ENCODE measurements around the gene MCM9. TPM values are rescaled to one million over a fixed set of nuclear protein-coding genes. Genes with fewer than 3 reads are reported as not detected.

The MCM9 gene
- total RNA-seq, 2 donors from 2014 or later, result 13.6 to 24.8 TPM

- TF ChIP-seq CTCF (IDR thresholded peaks at IDR 0.05) (no peak), POLR2A (IDR thresholded peaks at IDR 0.05) (no peak), POLR2AphosphoS5 (IDR thresholded peaks at IDR 0.05) (no peak)
- Histone ChIP-seq H3K4me3 (no peak overlapping the region), H3K27me3 (replicated peaks; ENCODE audit: insufficient read depth) (no peaks in the 10 kb centered on the region), H3K36me3 (no peaks in the 10 kb centered on the region), H3K4me1 (replicated peaks) (no peaks in the 10 kb centered on the region), H3K9me3 (no peaks in the 10 kb centered on the region), H3K27ac (no peak overlapping the region)
- DNase-seq (ENCODE audit: low spot score), result no peak
- WGBS, result 95% methylated on average over 3 of the region's 3 CpGs
- intact Hi-C loops (cut with DNase I), result no loop called here
Measured at GRCh38 chr6:118785601-118786000, 149.4 kb downstream of the MCM9 start.

- TF ChIP-seq CTCF (IDR thresholded peaks at IDR 0.05) (no peak), POLR2AphosphoS5 (IDR thresholded peaks at IDR 0.05) (no peak), POLR2A (IDR thresholded peaks at IDR 0.05) (no peak)
- no peak overlapping the region for H3K27ac ChIP-seq
- H3K9me3 ChIP-seq, result no peaks in the 10 kb centered on the region
- H3K4me3 ChIP-seq, result no peak overlapping the region
- 21% methylated on average over 5 of the region's 5 CpGs for WGBS
- no peaks in the 10 kb centered on the region for H3K36me3 ChIP-seq
- no peak for DNase-seq (ENCODE audit: low spot score)
- no peaks in the 10 kb centered on the region for H3K27me3 ChIP-seq (replicated peaks; ENCODE audit: insufficient read depth)
- no peaks in the 10 kb centered on the region for H3K4me1 ChIP-seq (replicated peaks)
- intact Hi-C loops (cut with DNase I), result no loop called here
Measured at GRCh38 chr6:118784641-118785164, 150.3 kb downstream of the MCM9 start.

- TF ChIP-seq CTCF (IDR thresholded peaks at IDR 0.05), result no peak
- TF ChIP-seq POLR2AphosphoS5 (IDR thresholded peaks at IDR 0.05), result no peak
- TF ChIP-seq POLR2A (IDR thresholded peaks at IDR 0.05), result no peak
- intact Hi-C loops (cut with DNase I), result no loop called here
- Histone ChIP-seq H3K4me3 (no peak overlapping the region), H3K4me1 (replicated peaks) (no peaks in the 10 kb centered on the region), H3K27ac (no peak overlapping the region), H3K9me3 (no peaks in the 10 kb centered on the region), H3K36me3 (no peaks in the 10 kb centered on the region), H3K27me3 (replicated peaks; ENCODE audit: insufficient read depth) (no peaks in the 10 kb centered on the region)
- DNase-seq (ENCODE audit: low spot score), result no peak
- 37% methylated on average over 5 of the region's 5 CpGs for WGBS
Measured at GRCh38 chr6:118783931-118784550, 150.9 kb downstream of the MCM9 start.

GRCh38 chr6:118782651-118783050, 152.3 kb downstream of the MCM9 start:
- no peaks in the 10 kb centered on the region for H3K36me3 ChIP-seq
- no peak for DNase-seq (ENCODE audit: low spot score)
- H3K27me3 ChIP-seq (replicated peaks; ENCODE audit: insufficient read depth), result no peaks in the 10 kb centered on the region
- intact Hi-C loops (cut with DNase I), result no loop called here
- H3K4me3 ChIP-seq, result no peak overlapping the region
- no peak overlapping the region for H3K27ac ChIP-seq
- H3K9me3 ChIP-seq, result no peaks in the 10 kb centered on the region
- H3K4me1 ChIP-seq (replicated peaks), result no peaks in the 10 kb centered on the region
- TF ChIP-seq POLR2A (IDR thresholded peaks at IDR 0.05) (no peak), CTCF (IDR thresholded peaks at IDR 0.05) (no peak), POLR2AphosphoS5 (IDR thresholded peaks at IDR 0.05) (no peak)
- 77% methylated on average over 3 of the region's 3 CpGs for WGBS

- no peaks in the 10 kb centered on the region for H3K36me3 ChIP-seq
- no peaks in the 10 kb centered on the region for H3K9me3 ChIP-seq
- 61% methylated on average over 2 of the region's 2 CpGs for WGBS
- H3K27ac ChIP-seq, result no peak overlapping the region
- H3K27me3 ChIP-seq (replicated peaks; ENCODE audit: insufficient read depth), result no peaks in the 10 kb centered on the region
- no peaks in the 10 kb centered on the region for H3K4me1 ChIP-seq (replicated peaks)
- no peak for DNase-seq (ENCODE audit: low spot score)
- TF ChIP-seq CTCF (IDR thresholded peaks at IDR 0.05) (no peak), POLR2A (IDR thresholded peaks at IDR 0.05) (no peak), POLR2AphosphoS5 (IDR thresholded peaks at IDR 0.05) (no peak)
- no peak overlapping the region for H3K4me3 ChIP-seq
- intact Hi-C loops (cut with DNase I), result no loop called here
Measured at GRCh38 chr6:118781897-118782296, 153.1 kb downstream of the MCM9 start.
